ENCODE data around the gene TMEM140.

DNA sequence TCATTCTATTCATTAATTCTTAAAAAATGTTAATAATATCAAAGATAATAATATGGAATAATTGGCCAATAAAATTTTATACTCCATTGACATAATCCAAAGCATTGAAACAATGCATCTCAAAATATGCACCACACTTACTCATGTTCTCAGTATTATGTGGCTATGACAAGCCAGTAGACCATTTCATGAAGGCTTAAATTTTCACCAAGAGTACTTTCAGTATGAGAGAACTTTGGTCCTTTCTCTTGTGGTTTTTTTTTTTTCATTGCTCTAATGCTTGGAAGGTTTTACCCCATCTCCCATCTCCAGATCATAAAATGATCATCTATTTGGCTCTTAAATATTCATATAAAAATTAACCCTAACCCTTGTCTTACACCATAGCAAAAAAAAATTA, 45.5 kb upstream of the TMEM140 start:
- TF ChIP-seq, protein P1, sequence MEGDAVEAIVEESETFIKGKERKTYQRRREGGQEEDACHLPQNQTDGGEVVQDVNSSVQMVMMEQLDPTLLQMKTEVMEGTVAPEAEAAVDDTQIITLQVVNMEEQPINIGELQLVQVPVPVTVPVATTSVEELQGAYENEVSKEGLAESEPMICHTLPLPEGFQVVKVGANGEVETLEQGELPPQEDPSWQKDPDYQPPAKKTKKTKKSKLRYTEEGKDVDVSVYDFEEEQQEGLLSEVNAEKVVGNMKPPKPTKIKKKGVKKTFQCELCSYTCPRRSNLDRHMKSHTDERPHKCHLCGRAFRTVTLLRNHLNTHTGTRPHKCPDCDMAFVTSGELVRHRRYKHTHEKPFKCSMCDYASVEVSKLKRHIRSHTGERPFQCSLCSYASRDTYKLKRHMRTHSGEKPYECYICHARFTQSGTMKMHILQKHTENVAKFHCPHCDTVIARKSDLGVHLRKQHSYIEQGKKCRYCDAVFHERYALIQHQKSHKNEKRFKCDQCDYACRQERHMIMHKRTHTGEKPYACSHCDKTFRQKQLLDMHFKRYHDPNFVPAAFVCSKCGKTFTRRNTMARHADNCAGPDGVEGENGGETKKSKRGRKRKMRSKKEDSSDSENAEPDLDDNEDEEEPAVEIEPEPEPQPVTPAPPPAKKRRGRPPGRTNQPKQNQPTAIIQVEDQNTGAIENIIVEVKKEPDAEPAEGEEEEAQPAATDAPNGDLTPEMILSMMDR (IDR thresholded peaks at IDR 0.05), result no peak
- no peak for TF ChIP-seq ZFX (IDR thresholded peaks at IDR 0.05; ENCODE audit: borderline replicate concordance)
